OCI-LY3 (cell line): ENCODE data around the gene ZMAT5.

ENCODE experiments used
- H2AFZ ChIP-seq: fragments of 200-600, 300-600 bp; shearing (Covaris generic); 2 replicates; pipeline ENCODE4 v1.6.0; 2014; ENCODE audit warnings: antibody characterized with exemption, low read depth, low read length
- H3K27ac ChIP-seq: fragments of 200-600, 300-600 bp; sonication (generic); 2 replicates; pipeline ENCODE4 v1.5.1; 2014; ENCODE audit warnings: mild to moderate bottlenecking, low read length, moderate library complexity, mixed read lengths
- H3K27me3 ChIP-seq: fragments of 200-600, 300-600 bp; sonication (generic); 2 replicates; pipeline ENCODE4 v1.6.1; 2014; ENCODE audit warnings: low read depth, low read length, mixed read lengths
- H3K36me3 ChIP-seq: fragments of 200-600, 300-600 bp; sonication (generic); replicated peaks from 2 replicates; pipeline ENCODE3; 2014; ENCODE audit warnings: low read depth, low read length, mixed read lengths
- H3K4me1 ChIP-seq: fragments of 300-600, 200-600 bp; sonication (generic); 2 replicates; pipeline ENCODE4 v1.6.1; 2014; ENCODE audit warnings: low read length, mixed read lengths
- H3K4me2 ChIP-seq: fragments of 200-600, 300-600 bp; sonication (generic); 2 replicates; pipeline ENCODE4 v1.6.1; 2014; ENCODE audit warnings: low read length, mixed read lengths
- H3K4me3 ChIP-seq: fragments of 300-600, 200-600 bp; sonication (generic); 2 replicates; pipeline ENCODE4 v1.5.1; 2014; ENCODE audit warnings: antibody characterized with exemption, mild to moderate bottlenecking, low read length, moderate library complexity
- H3K79me2 ChIP-seq: fragments of 300-600, 200-600 bp; shearing (Covaris generic); 2 replicates; pipeline ENCODE4 v1.6.1; 2014; ENCODE audit warnings: mild to moderate bottlenecking, low read length, mixed read lengths
- H3K9ac ChIP-seq: fragments of 300-600, 200-600 bp; shearing (Covaris generic); 2 replicates; pipeline ENCODE4 v1.6.0; 2014; ENCODE audit warnings: mild to moderate bottlenecking, low read length, moderate library complexity
- H3K9me3 ChIP-seq: fragments of 200-600, 300-600 bp; shearing (Covaris generic); 2 replicates; pipeline ENCODE4 v1.6.1; 2014; ENCODE audit warnings: low read length, mixed read lengths; ENCODE audit not compliant: insufficient read depth
- H4K20me1 ChIP-seq: fragments of 200-600, 300-600 bp; sonication (generic); 2 replicates; pipeline ENCODE4 v1.6.1; 2016; ENCODE audit warnings: low read length, mixed read lengths; ENCODE audit not compliant: insufficient read depth
- CTCF ChIP-seq: fragments of 200-600, 300-600 bp; sonication (generic); IDR thresholded peaks from 2 replicates; pipeline ENCODE4 v1.5.1; 2014; ENCODE audit warnings: antibody characterized with exemption, low read length, low read depth
- EZH2phosphoT487 ChIP-seq: fragments of 200-600 bp; shearing (Covaris generic); IDR thresholded peaks from 2 replicates; pipeline ENCODE4 v1.6.1; 2018; ENCODE audit warnings: antibody characterized with exemption, mixed run types, low read depth

Gene ZMAT5

GRCh38 chr22:29719899-29720645 lies 46.7 kb downstream of the ZMAT5 start, which contains the start of gene CABP7:
Gene CABP7, plus strand, starts transcription at chr22:29720003. Its CDS starts 422 bp downstream, at chr22:29720425.
- H3K9me3 ChIP-seq: no peaks in the 10 kb centered on the region
- no peaks in the 10 kb centered on the region for H3K27me3 ChIP-seq
- no peaks in the 10 kb centered on the region for H3K36me3 ChIP-seq
- TF ChIP-seq EZH2phosphoT487 (no peak), CTCF (no peak)
- no peak within 1 kb of the TSS for H3K4me2 ChIP-seq
- no peaks in the 10 kb centered on the region for H3K4me1 ChIP-seq
- H3K4me3 ChIP-seq: no peak within 1 kb of the TSS
- H3K9ac ChIP-seq: no peak within 1 kb of the TSS
- H2AFZ ChIP-seq: no peak within 1 kb of the TSS
- H3K79me2 ChIP-seq: no peaks in the 10 kb centered on the region
- H4K20me1 ChIP-seq: peaks cover 10% of the 10 kb centered on the region; the same call in 1 of the 2 replicates
- no peak within 1 kb of the TSS for H3K27ac ChIP-seq

GRCh38 chr22:29718949-29719898 lies 47.6 kb downstream of the ZMAT5 start:
- Histone ChIP-seq H3K9ac (no peak overlapping the region), H3K4me3 (no peak overlapping the region), H3K9me3 (no peaks in the 10 kb centered on the region), H3K79me2 (no peaks in the 10 kb centered on the region), H3K36me3 (no peaks in the 10 kb centered on the region), H3K27me3 (no peaks in the 10 kb centered on the region), H4K20me1 (peaks cover 14% of the 10 kb centered on the region; the same call in 1 of the 2 replicates), H3K4me1 (no peaks in the 10 kb centered on the region), H3K27ac (no peak overlapping the region), H3K4me2 (no peak overlapping the region), H2AFZ (no peak overlapping the region)
- TF ChIP-seq EZH2phosphoT487: no peak
- no peak for TF ChIP-seq CTCF

- Histone ChIP-seq H4K20me1 (peaks cover 17% of the 10 kb centered on the region; the same call in 1 of the 2 replicates), H3K9ac (no peak overlapping the region), H3K9me3 (no peaks in the 10 kb centered on the region)
Measured at GRCh38 chr22:29717789-29718188, 49.0 kb downstream of the ZMAT5 start.

More at GRCh38 chr22:29717789-29718188, 49.0 kb downstream of the ZMAT5 start:
- Histone ChIP-seq H2AFZ (no peak overlapping the region), H3K4me3 (no peak overlapping the region), H3K79me2 (no peaks in the 10 kb centered on the region), H3K27ac (no peak overlapping the region), H3K27me3 (0 out of 2 replicates have a peak, but pooled peaks cover 6% of the 10 kb centered on the region), H3K4me1 (no peaks in the 10 kb centered on the region), H3K4me2 (no peak overlapping the region), H3K36me3 (no peaks in the 10 kb centered on the region)
- TF ChIP-seq CTCF (no peak), EZH2phosphoT487 (no peak)
